Esophagus muscularis mucosa (tissue), 4 donors: ENCODE data around the gene UST. TPM values are rescaled to one million over a fixed set of nuclear protein-coding genes. Genes with fewer than 3 reads are reported as not detected.

Source experiments
- DNase-seq: peaks from one replicate; pipeline ENCODE4 v3.0.0-alpha.2; 2017; ENCODE audit errors: extremely low spot score
- H3K27ac ChIP-seq, 4 donors: fragments of 200-600 bp; sonication (generic); replicated peaks in 1 of 4; 1 replicate in 3 of 4; 2 replicates in 1 of 4; pipeline ENCODE4 v1.5.1; 2016 to 2019; ENCODE audit warnings: mild to moderate bottlenecking in 1 of 4
- H3K27me3 ChIP-seq, 4 donors: fragments of 200-600 bp; sonication (generic); one replicate each; pipeline versions ENCODE4 v1.5.1 to v1.6.0; 2016 to 2019
- H3K36me3 ChIP-seq, 4 donors: fragments of 200-600 bp; sonication (generic); one replicate each; pipeline ENCODE4 v1.5.1; 2016 to 2019
- H3K4me1 ChIP-seq, 4 donors: fragments of 200-600 bp; sonication (generic); one replicate each; pipeline ENCODE4 v1.5.1; 2016 to 2019
- H3K4me3 ChIP-seq, 4 donors: fragments of 200-600 bp; sonication (generic); 1 replicate in 2 of 4; 2 replicates in 2 of 4; pipeline ENCODE4 v1.5.1; 2016 to 2019; ENCODE audit warnings: mild to moderate bottlenecking in 4 of 4, moderate library complexity in 1 of 4
- H3K9me3 ChIP-seq, 4 donors: fragments of 200-600 bp; sonication (generic); 1 replicate in 3 of 4; 2 replicates in 1 of 4; pipeline ENCODE4 v1.5.1; 2016 to 2019
- CTCF ChIP-seq, 3 experiments: fragments of 200-600 bp in 2 of 3; fragments of 450-650 bp in 1 of 3; sonication (generic) in 2 of 3; IDR thresholded peaks; one replicate each; pipeline ENCODE4 v1.5.1; 2017 to 2019; ENCODE audit warnings: antibody characterized with exemption in 3 of 3, mild to moderate bottlenecking in 2 of 3, moderate library complexity in 1 of 3
- EP300 ChIP-seq: sonication (generic); formaldehyde crosslinking; IDR thresholded peaks from one replicate; pipeline ENCODE4 v1.6.1; 2017; ENCODE audit warnings: antibody characterized with exemption
- POLR2A ChIP-seq: fragments of 450-650 bp; IDR thresholded peaks from one replicate; pipeline ENCODE4 v1.6.1; 2017; ENCODE audit warnings: antibody characterized with exemption, moderate library complexity, mild to moderate bottlenecking, low read depth
- POLR2AphosphoS5 ChIP-seq, 2 donors: sonication (generic); formaldehyde crosslinking; IDR thresholded peaks; one replicate each; pipeline ENCODE4 v1.6.1; 2017; ENCODE audit warnings: antibody characterized with exemption in 2 of 2
- WGBS: methylation state at CpG from one replicate; pipeline ENCODE4 v1.1.5; 2018; 5-methylcytosine and 5-hydroxymethylcytosine counted together
- intact Hi-C: fragments of 100-400 bp; cut with DNase I; formaldehyde crosslinking; loops from one replicate; pipeline ENCODE4 v1.15.1; 2023
- total RNA-seq, 4 donors: library from RNA; depleted of rRNA; stranded (reverse); fragments of >200 nt; gene quantifications; one replicate each; pipeline versions ENCODE4 v1.1.0 to v1.2.1, GENCODE V29; 2016

The UST gene
- total RNA-seq, 4 donors from 2014 or later: 29.1 to 46.3 (median 32.4) TPM

DNA sequence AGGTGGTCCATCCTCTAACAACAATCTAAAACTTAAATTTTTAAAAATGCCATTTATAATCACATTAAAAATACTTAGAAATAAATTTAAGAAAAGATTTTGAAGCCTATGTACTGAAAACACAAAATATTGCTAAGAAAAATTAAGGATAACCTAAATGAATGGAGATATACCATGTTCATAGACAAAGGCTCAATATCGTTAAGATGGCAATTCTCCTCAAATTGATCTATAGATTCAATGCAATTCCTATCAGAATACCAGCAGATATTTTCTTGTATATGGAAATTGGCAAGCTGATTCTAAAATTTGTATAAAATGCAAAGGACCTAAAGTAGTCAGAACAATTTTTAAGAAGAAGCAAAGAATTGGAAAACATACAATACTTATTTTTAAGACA is 19.7 kb upstream of the UST start:
- TF ChIP-seq POLR2AphosphoS5 (IDR thresholded peaks at IDR 0.05) (no peak), EP300 (no peak), POLR2A (no peak), CTCF (IDR thresholded peaks at IDR 0.05) (no peak)
- no peak for DNase-seq
- 95% methylated on average over 1 of the region's 1 CpG for WGBS

GRCh38 chr6:148735989-148736388 is 10.8 kb upstream of the UST start:
- DNase-seq: no peak
- Histone ChIP-seq H3K4me3 (no peak overlapping the region), H3K9me3 (no peaks in the 10 kb centered on the region), H3K4me1 (peaks cover 0 to 9% (median 6%) of the 10 kb centered on the region in 4 donors), H3K27ac (no peak overlapping the region), H3K36me3 (no peaks in the 10 kb centered on the region), H3K27me3 (no peaks in the 10 kb centered on the region)
- intact Hi-C loops: no loop called here
- WGBS: 94% methylated on average over 2 of the region's 2 CpGs
- TF ChIP-seq POLR2A (no peak), CTCF (IDR thresholded peaks at IDR 0.05) (no peak), EP300 (no peak), POLR2AphosphoS5 (IDR thresholded peaks at IDR 0.05) (no peak)

More for the DNA sequence above, 19.7 kb upstream of the UST start:
- Histone ChIP-seq H3K27ac (no peak overlapping the region), H3K9me3 (peaks cover 0 to 11% (median 5%) of the 10 kb centered on the region in 4 donors), H3K4me1 (no peaks in the 10 kb centered on the region), H3K36me3 (no peaks in the 10 kb centered on the region), H3K4me3 (no peak overlapping the region), H3K27me3 (no peaks in the 10 kb centered on the region)
- intact Hi-C loops: no loop called here

DNA sequence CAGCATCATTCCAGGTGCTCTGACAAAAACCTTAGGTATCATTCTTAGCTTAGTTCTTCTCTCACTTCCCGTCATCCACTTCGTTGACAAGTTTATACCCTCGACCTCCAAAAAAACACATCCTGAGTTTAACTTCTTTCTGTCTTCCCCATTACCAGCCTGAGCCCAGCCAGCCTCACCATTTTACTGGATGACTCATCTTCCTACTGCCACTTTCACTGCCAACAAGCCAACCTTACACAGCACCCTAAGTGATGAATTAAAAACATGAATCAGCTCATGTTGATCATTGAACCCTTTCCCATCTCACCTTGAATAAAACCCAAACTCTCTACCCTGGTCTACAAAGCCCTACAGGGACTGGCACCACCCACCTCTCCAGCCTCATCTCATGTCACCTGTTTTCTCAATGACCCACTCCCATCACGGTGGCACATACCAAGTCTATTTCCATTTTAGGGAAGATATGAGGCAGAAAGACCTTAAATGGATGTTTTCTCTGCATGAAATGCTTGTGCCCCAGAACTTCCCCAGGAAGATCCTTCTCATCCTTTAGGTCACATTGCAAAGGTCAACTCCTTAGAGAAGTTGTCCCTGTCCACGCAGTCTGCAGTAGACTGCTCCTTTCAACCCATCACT is 9.9 kb upstream of the UST start:
- TF ChIP-seq POLR2AphosphoS5 (IDR thresholded peaks at IDR 0.05) (no peak), EP300 (no peak), CTCF (IDR thresholded peaks at IDR 0.05) (no peak), POLR2A (no peak)
- no peaks in the 10 kb centered on the region for H3K9me3 ChIP-seq
- no peak overlapping the region for H3K27ac ChIP-seq
- no peaks in the 10 kb centered on the region for H3K27me3 ChIP-seq
- DNase-seq: no peak
- intact Hi-C loops: no loop called here
- no peak overlapping the region for H3K4me3 ChIP-seq
- no peaks in the 10 kb centered on the region for H3K36me3 ChIP-seq
- H3K4me1 ChIP-seq: peaks cover 0 to 9% (median 6%) of the 10 kb centered on the region in 4 donors
- 89% methylated on average over 5 of the region's 5 CpGs for WGBS

DNA sequence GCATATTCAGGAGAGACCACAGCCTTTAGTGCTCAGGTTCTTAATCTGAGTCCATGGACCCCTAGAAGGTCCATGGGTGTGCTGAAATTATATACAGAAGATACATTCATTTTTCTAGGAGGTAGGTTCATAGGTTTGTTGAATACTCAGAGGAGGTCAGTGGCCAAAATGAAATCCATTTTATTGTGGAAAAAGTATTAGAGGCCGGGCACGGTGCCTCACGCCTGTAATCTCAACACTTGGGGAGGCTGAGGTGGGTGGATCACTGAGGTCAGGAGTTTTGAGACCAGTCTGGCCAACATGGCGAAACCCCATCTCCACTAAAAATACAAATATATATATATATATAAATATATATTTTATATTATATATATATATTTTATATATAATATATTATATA is 9.0 kb upstream of the UST start:
- Histone ChIP-seq H3K4me3 (no peak overlapping the region), H3K27ac (no peak overlapping the region), H3K27me3 (no peaks in the 10 kb centered on the region), H3K9me3 (no peaks in the 10 kb centered on the region), H3K36me3 (no peaks in the 10 kb centered on the region), H3K4me1 (peaks cover 0 to 9% (median 6%) of the 10 kb centered on the region in 4 donors)
- no peak for TF ChIP-seq EP300
- TF ChIP-seq CTCF (IDR thresholded peaks at IDR 0.05): no peak
- no peak for TF ChIP-seq POLR2A
- no peak for TF ChIP-seq POLR2AphosphoS5 (IDR thresholded peaks at IDR 0.05)
- no peak for DNase-seq
- 90% methylated on average over 4 of the region's 4 CpGs for WGBS
- intact Hi-C loops: no loop called here
